Gastrocnemius medialis (tissue), 4 donors: ENCODE measurements around the gene TFIP11.
A peak's percentile ranks its signal among the peaks of the same experiment; 100 is the strongest.

Experiments used
- POLR2A ChIP-seq, 2 donors: fragments of 450-650 bp; IDR thresholded peaks; one replicate each; pipeline ENCODE4 v1.6.1; 2017; ENCODE audit warnings: antibody characterized with exemption in 2 of 2, mild to moderate bottlenecking in 2 of 2, moderate library complexity in 2 of 2
- TF ChIP-seq, protein P1 (sequence below), 5 experiments: fragments of 450-650 bp in 3 of 5; fragments of 200-600 bp in 2 of 5; sonication (generic) in 2 of 5; IDR thresholded peaks in 4 of 5; conservative IDR thresholded peaks in 1 of 5; 1 replicate in 4 of 5; 2 replicates in 1 of 5; pipeline ENCODE4 v1.5.1; 2016 to 2019; ENCODE audit warnings: antibody characterized with exemption in 5 of 5, mild to moderate bottlenecking in 3 of 5, moderate library complexity in 3 of 5

DNA sequence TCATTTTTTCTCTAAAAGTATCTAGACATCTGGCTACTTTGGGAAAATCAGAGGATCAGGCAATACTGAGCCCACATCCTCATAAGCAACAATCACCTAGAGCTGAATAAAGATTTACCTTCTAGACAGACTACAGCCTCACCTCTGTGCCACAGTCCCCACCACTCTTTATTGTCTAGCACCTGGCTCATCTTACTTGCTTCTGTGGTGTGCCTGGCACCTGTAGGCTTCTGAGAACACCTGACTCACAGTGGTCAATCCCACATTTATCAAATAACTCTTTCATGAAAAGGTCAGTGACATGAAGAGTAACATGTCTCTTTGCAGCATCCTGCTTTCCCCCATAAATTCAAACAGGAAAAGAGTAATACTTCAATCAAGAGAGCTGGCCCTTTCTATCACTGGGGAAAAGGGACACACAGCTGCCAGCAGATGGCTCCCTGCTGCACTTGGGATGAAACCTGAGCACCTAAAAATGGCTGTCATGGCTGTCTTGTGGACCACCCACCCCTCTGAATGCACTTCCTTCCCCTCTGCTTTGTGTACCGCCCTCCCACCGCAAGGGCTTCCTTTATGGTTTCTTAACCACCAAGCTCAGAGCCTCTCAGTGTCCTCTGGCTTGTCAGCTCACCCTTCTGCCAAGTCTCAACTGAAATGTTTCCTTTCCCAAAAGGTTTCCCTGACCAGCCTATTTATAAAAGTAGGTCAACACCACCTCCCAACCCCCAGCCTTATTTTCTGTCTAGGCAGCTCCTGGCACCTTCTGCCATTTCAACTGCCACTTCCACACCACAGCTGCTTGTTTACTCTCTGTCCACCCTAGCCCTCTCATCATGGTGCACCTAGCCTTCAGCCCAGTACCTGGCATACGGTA, 9.3 kb downstream of the TFIP11 start:
- TF ChIP-seq, protein P1, sequence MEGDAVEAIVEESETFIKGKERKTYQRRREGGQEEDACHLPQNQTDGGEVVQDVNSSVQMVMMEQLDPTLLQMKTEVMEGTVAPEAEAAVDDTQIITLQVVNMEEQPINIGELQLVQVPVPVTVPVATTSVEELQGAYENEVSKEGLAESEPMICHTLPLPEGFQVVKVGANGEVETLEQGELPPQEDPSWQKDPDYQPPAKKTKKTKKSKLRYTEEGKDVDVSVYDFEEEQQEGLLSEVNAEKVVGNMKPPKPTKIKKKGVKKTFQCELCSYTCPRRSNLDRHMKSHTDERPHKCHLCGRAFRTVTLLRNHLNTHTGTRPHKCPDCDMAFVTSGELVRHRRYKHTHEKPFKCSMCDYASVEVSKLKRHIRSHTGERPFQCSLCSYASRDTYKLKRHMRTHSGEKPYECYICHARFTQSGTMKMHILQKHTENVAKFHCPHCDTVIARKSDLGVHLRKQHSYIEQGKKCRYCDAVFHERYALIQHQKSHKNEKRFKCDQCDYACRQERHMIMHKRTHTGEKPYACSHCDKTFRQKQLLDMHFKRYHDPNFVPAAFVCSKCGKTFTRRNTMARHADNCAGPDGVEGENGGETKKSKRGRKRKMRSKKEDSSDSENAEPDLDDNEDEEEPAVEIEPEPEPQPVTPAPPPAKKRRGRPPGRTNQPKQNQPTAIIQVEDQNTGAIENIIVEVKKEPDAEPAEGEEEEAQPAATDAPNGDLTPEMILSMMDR (IDR thresholded peaks at IDR 0.05 in 4 of 5, conservative IDR thresholded peaks at IDR 0.05 in 1 of 5) = peak; percentile 46 to 67 (median 60)
- no peak for TF ChIP-seq POLR2A (IDR thresholded peaks at IDR 0.05)
